ENCODE measurements around the gene CD3E.

CD3E gene

GRCh38 chr11:118334745-118335144 lies 30.2 kb downstream of the CD3E start:
- no peak for DNase-seq

- DNase-seq: no peak
These were observed 34.1 kb downstream of the CD3E start for GRCh38 chr11:118338637-118339061.

- DNase-seq: no peak
These were observed 34.9 kb downstream of the CD3E start for GRCh38 chr11:118339281-118339961.

DNA sequence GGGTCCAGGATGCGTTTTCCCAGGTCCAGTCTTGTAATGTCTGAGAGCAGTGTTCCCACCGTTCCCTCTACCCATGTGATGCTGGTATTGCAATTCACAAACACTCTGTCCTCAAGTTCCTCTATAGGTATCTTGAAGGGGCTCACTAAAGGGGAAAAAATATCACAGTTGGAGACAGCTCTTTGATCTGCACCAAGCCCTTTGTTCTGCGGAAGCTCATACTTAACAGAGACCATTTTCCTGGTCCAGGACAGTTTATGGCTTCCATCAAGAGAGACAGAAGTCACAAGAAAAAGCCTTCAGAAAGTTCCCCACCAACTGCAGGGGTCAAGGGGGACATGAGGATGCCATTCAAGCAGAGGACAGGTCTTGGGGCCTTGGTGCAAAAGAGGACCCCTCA lies 35.9 kb downstream of the CD3E start:
- DNase-seq: no peak

DNA sequence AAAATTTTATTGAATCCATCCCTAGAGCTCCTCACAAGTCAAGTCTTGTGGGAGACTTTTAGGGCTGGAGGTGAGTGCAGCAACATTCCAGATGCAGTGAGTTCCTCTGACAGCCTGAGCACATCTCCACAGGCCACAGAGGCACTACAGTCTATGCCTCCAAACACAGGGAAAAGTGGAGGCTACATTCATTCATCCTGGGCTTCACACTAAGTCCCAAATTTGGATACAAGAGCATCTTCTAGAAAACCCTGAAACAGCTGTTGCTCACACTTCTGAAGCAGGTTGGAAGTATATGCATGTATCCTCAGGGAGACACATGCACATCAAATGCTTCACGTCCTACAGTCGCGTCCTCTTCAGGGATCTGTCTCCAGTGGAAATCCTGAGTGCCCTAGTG lies 36.7 kb downstream of the CD3E start:
- DNase-seq: no peak

DNA sequence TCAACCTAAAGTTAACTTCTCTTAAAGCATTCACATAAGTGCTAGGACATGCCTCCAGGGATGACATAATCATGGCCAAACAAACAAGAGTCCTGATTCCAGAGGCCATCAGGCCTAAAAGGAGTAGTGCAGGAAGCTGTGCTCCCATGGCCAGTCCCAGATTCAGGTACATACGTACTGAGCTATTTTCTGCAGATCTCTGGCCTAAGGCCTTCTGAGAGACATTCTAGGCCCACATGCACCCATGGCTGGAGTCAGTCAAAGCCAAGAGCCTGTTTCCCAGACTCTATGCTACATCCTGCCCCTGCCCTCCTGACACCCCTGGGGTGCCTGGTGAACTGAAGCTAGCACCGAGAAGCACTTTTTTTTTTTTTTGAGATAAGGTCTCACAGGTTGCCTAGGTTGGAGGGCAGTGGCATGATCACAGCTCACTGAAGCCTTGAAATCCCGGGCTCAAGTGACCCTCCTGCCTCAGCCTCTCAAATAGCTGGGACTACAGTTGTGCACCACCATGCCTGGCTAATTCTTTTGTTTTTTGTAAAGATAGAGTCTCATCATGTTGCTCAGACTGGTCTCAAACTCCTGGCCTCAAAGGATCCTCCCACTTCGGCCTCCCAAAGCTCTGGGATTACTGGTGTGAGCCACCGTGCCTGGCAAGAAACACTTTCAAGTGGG lies 37.4 kb downstream of the CD3E start:
- DNase-seq: no peak

DNA sequence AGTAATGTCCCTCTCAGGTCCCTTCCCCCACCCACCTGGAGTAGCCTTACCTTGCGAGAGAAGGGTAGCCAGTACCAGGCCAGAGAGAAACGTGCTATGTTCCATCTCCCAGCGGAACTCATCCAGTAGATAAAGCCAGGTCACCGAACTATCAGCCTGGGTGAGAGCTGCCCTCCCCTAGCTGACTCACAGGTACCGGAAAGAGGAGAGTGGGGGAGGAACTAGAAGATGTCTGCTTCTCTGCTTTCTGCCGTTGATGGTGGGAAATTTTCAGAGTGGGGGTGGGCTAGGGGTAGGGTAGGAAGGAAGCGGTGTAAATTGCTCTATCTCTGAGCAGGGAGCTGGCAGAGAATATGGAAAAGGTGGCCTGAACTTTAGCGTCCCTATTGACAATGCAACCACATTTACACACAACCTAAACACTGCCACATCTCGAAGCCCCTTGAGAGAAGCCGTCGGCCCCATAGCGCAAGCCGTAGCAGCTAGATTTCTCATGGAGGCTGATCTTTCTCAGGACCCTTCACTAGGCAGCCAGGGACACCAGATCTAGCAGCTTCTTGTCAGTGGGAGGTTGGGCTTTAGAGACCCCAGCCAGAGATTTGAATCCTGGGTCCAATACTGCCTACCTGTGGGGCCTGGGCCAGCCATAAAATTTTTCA lies 38.1 kb downstream of the CD3E start, which contains the start of gene CD3D:
Gene CD3D, minus strand, starts transcription at position 203 of the 659 bp plus-strand sequence. Its CDS starts 98 bp downstream, at position 105.
- no peak for DNase-seq

DNA sequence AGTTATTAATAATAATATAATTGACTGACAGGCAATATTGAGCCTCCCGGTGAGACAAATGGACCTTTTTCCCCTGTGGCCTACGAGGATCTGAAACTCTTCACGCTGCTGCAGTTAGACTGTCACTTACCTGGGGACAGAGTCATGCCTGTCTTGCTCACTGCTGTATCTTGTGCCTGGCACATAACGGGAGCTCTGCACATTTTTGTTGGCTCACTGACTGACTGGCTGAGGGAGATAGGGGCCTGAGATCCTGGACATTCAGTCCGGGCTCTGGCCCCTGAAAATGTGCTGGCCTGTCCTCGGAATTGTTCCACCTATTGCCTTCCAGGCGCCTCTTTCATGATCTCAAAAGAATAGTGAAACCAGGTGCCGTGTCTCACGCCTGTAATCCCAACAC lies 38.7 kb downstream of the CD3E start:
- DNase-seq: no peak

GRCh38 chr11:118343981-118344515 lies 39.5 kb downstream of the CD3E start, which contains the start of gene CD3G:
CD3G (plus strand) TSS chr11:118344344; CDS start chr11:118344424, 80 bp downstream.
- DNase-seq: no peak

- no peak for DNase-seq
These were observed 44.9 kb downstream of the CD3E start for GRCh38 chr11:118349475-118349874.

DNA sequence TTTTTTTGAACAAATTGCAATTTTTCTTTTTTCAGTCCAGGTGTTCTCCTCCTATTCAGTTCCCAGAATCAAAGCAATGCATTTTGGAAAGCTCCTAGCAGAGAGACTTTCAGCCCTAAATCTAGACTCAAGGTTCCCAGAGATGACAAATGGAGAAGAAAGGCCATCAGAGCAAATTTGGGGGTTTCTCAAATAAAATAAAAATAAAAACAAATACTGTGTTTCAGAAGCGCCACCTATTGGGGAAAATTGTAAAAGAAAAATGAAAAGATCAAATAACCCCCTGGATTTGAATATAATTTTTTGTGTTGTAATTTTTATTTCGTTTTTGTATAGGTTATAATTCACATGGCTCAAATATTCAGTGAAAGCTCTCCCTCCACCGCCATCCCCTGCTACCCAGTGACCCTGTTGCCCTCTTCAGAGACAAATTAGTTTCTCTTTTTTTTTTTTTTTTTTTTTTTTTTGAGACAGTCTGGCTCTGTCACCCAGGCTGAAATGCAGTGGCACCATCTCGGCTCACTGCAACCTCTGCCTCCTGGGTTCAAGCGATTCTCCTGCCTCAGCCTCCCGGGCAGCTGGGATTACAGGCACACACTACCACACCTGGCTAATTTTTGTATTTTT lies 48.7 kb downstream of the CD3E start:
- no peak for DNase-seq

- no peak for DNase-seq
These were observed 53.5 kb downstream of the CD3E start for GRCh38 chr11:118358071-118358470.

- no peak for DNase-seq
These were observed 54.9 kb downstream of the CD3E start, which contains the start of gene UBE4A for GRCh38 chr11:118359295-118359958. UBE4A (plus strand) TSS chr11:118359600; CDS start chr11:118365081, 5,481 bp downstream.

- no peak for DNase-seq
These were observed 60.6 kb downstream of the CD3E start for GRCh38 chr11:118364956-118365615.
